ENCODE measurements around the gene DYRK1A.
A peak's percentile ranks its signal among the peaks of the same experiment; 100 is the strongest.

DYRK1A gene

DNA sequence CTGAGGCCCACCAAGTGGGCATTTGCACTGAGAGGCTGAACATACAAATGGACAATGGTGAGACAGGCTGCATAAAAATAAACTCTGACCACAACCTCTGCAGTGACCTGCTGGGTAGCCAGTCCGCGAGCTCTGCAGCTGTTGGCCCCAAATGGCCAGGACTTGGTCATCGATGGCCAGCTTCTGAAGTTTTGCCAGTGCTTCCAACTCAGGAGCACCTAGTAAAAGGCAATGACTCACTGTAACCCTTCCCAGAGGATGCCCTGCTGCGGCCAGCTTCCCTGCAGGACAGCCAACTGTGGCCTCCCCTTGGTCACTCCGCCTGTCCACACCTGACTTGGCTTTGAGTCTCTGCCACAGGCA lies 185.4 kb downstream of the DYRK1A start:
- TF ChIP-seq, protein P1, sequence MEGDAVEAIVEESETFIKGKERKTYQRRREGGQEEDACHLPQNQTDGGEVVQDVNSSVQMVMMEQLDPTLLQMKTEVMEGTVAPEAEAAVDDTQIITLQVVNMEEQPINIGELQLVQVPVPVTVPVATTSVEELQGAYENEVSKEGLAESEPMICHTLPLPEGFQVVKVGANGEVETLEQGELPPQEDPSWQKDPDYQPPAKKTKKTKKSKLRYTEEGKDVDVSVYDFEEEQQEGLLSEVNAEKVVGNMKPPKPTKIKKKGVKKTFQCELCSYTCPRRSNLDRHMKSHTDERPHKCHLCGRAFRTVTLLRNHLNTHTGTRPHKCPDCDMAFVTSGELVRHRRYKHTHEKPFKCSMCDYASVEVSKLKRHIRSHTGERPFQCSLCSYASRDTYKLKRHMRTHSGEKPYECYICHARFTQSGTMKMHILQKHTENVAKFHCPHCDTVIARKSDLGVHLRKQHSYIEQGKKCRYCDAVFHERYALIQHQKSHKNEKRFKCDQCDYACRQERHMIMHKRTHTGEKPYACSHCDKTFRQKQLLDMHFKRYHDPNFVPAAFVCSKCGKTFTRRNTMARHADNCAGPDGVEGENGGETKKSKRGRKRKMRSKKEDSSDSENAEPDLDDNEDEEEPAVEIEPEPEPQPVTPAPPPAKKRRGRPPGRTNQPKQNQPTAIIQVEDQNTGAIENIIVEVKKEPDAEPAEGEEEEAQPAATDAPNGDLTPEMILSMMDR (IDR thresholded peaks at IDR 0.05; ENCODE audit: extremely low read depth, missing control alignments) = no peak

DNA sequence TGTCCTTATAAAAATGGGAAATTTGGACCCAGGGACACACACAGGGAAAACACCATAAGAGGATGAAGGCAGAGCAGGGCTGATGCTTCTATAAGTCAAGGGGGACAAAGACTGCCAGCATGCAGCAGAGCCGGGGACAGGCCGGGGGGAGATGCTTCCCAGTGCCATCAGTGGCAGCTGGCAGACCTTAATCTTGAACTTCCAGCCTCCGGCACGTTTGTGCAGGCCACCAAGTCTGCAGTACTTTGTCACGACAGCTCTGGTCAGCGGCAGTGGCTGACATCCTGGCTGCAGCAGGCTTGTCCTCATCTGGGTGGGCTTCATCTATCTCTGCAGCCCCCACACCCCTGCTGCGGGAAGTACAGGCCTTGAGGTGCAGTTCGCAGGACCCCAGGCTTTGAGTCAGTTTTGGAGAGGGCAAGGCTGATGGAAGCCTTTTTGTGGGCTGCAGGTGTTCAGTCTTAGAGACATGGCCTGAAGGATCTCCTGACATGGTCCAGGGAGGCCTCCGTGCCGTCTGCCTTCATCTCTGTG lies 186.0 kb downstream of the DYRK1A start:
- no peak for DNase-seq (ENCODE audit: low spot score)
- TF ChIP-seq, protein P1 (IDR thresholded peaks at IDR 0.05; ENCODE audit: extremely low read depth, missing control alignments) = no peak

More for the DNA sequence above, 185.4 kb downstream of the DYRK1A start:
- no peak for DNase-seq (ENCODE audit: low spot score)

DNA sequence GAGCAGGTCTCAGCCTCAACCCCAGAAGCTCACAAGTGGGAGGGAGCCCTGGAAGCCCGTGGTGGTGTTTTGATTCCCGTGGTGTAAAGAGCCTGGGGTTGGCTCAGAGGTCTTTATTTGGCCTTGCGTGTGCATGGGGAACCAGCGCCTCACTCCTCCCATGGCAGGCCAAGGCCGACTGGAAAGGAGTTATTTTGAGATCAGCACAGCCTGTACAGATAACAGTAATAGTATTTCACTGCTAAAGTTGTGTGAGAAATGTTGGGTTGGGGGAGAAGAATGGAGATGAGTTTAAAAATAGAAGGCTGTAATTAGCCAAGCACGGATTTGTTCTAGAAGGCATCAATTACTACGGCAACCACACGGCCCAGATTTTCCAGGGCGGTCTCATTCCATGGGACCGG lies 186.5 kb downstream of the DYRK1A start:
- TF ChIP-seq, protein P1 (IDR thresholded peaks at IDR 0.05; ENCODE audit: extremely low read depth, missing control alignments) = no peak

DNA sequence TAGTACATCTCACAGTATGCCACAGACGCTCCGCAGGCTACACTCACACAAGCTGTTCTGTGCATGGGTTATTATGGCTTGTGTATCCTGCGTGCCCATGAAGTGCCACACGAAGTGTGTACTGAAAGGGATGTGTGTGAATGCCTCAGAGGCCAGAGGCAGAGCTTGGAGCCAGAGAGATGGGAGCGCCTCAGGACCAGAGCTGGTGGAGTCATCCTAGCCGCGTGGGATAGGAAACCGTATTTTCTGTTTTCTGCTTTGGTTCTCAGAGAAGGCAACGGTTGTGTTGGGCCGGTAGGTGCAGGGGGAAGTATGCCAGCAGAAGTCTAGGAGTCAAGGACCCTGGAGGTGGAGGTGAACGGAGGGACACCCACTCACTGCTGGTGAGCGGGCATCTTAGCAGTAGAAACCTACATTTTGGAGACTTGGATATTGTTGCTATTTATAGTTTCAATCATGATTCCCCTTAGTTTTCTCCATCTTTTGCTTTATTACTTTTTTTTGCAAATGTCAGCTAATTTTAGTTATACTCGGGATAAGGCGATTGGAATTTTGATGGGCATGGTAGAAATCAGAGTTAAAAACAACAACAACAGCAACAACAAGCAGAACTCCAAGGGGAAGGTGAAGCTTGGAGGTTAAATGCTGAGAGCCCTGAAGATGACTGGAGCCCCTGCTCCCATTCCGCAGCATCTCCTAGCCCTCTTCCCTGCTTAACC lies 188.2 kb downstream of the DYRK1A start:
- DNase-seq (ENCODE audit: low spot score) = no peak
- TF ChIP-seq, protein P1 (IDR thresholded peaks at IDR 0.05; ENCODE audit: extremely low read depth, missing control alignments) = no peak

More for the DNA sequence above, 186.5 kb downstream of the DYRK1A start:
- no peak for DNase-seq (ENCODE audit: low spot score)

DNA sequence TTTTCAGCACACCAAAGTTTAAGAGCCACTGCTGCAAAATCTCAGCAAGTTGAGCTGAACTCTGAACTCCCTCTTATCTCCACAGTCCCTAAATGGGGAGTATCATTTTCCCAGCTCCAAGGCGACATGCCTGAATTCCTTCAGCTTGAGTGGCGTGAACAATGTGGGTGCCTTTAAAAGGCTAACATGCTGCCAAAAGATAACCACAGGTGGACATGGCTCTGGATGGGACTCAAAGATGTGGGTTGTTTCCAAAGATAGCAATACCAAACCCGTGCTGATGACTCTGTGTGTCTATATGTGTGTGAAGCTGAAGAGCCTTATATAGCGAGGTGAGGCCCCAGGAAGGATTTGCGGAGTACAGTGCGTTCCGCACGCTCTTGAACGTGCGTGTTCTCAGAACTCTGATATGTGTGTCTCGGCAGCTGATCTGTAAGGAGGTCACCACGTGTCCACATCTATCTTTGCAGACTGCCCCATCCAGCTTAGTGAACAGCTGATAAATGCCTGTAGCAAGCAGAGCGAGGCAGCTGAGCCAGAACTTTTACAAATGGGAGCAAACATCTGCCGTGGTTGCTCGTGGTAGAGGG lies 189.2 kb downstream of the DYRK1A start:
- TF ChIP-seq, protein P1 (IDR thresholded peaks at IDR 0.05; ENCODE audit: extremely low read depth, missing control alignments) = no peak
- no peak for DNase-seq (ENCODE audit: low spot score)

DNA sequence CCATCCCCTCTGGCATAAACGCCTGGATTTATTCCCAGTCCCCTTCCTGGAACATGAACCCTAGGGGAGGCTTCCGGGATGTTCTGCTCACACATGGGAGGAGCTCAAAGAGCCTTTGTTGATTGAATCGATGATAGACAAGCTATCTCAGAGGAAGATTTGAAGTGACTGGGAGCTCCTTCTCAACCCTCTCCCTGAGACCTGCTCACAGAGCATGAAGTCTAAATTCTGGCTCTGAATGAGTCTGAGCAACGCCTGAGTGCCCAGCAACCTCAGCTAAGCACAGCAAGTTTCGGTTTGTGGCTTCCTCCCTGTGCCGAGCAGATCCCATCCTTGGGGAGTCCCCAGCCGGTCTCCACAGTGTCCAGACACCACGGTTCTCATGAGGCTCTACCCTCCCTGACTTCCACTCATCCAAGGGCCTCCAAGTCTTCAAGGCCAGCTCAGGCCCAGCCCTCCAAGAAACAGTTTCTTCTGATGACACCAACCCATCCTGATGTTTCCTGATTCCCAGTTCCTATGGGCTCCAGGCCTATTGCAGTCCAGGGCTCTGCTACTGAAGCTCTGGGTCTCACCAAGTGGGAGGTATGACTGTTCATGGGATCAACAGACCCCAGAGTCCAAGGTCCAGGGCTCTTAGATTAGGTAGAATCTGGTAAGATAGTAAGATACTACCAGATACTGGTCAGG lies 190.8 kb downstream of the DYRK1A start:
- DNase-seq (ENCODE audit: low spot score) = peak; percentile 86
- TF ChIP-seq, protein P1 (IDR thresholded peaks at IDR 0.05; ENCODE audit: extremely low read depth, missing control alignments) = no peak

All from GM20000 (cell line).